ENCODE data around the gene THADA.

- TF ChIP-seq POLR2AphosphoS5 (IDR thresholded peaks at IDR 0.05) (no peak), CTCF (IDR thresholded peaks at IDR 0.05) (no peak), EP300 (IDR thresholded peaks at IDR 0.05) (no peak)
Observed at GRCh38 chr2:43458014-43458628, 137.7 kb downstream of the THADA start.

All from upper lobe of left lung (tissue), 4 donors.